Dendritic cell treated with granulocyte-macrophage colony-stimulating factor and Interleukin-4, amounts not matched to agents 40 ng/mL and 50 ng/mL, for 4 days (primary cell): ENCODE measurements around the gene CD164L2.
"Not testable (repeated sequence)": the region's sequence is repeated elsewhere in the genome, so short reads cannot be mapped to it uniquely, and the experiment has no call there.

ENCODE experiments used
- H3K27ac Mint-ChIP-seq: one replicate; pipeline ENCODE4 v1.8.0; 2022; ENCODE audit warnings: mild to moderate bottlenecking, mixed read lengths
- H3K27me3 Mint-ChIP-seq: one replicate; pipeline ENCODE4 v1.8.0; 2022; ENCODE audit warnings: mild to moderate bottlenecking, mixed read lengths
- H3K36me3 Mint-ChIP-seq: one replicate; pipeline ENCODE4 v1.8.0; 2022; ENCODE audit warnings: low read depth, mixed read lengths
- H3K4me1 Mint-ChIP-seq: one replicate; pipeline ENCODE4 v1.8.0; 2022; ENCODE audit warnings: low read depth, mixed read lengths
- H3K4me3 Mint-ChIP-seq: one replicate; pipeline ENCODE4 v1.8.0; 2022; ENCODE audit warnings: mild to moderate bottlenecking, moderate library complexity, mixed read lengths
- H3K9me3 Mint-ChIP-seq: one replicate; pipeline ENCODE4 v1.8.0; 2022; ENCODE audit warnings: mixed read lengths
- intact Hi-C: fragments of 100-400 bp; cut with micrococcal nuclease; formaldehyde crosslinking; loops from one replicate; pipeline ENCODE4 v1.15.0; 2022

Gene CD164L2

GRCh38 chr1:27383039-27383605 is at the start of gene CD164L2:
CD164L2 (minus strand) TSS chr1:27383333; CDS start chr1:27383239, 94 bp downstream.
- intact Hi-C loops = no loop called here
- Mint-ChIP-seq H3K27ac (peak within 1 kb of the TSS; percentile 61), H3K27me3 (peaks cover 33% of the 10 kb centered on the region), H3K9me3 (no peaks in the 10 kb centered on the region), H3K4me3 (no peak within 1 kb of the TSS), H3K36me3 (no peaks in the 10 kb centered on the region), H3K4me1 (peaks cover 32% of the 10 kb centered on the region)

GRCh38 chr1:27432725-27433124 is 49.6 kb upstream of the CD164L2 start:
- H3K4me3 Mint-ChIP-seq, H3K27me3 Mint-ChIP-seq, H3K9me3 Mint-ChIP-seq, H3K27ac Mint-ChIP-seq: not testable (repeated sequence)
- peaks cover 66% of the 10 kb centered on the region for H3K4me1 Mint-ChIP-seq
- intact Hi-C loops = loop anchor here (5.0 kb wide), 1 partner anchor 45 kb away; no protein-coding TSS in a partner anchor
- peaks cover 17% of the 10 kb centered on the region for H3K36me3 Mint-ChIP-seq

- intact Hi-C loops = loop anchor here (5.0 kb wide), 1 partner anchor 46 kb away; no protein-coding TSS in a partner anchor
- Mint-ChIP-seq H3K4me3 (no peak overlapping the region), H3K27ac (peak overlapping the region; percentile 84), H3K9me3 (no peaks in the 10 kb centered on the region), H3K36me3 (peaks cover 27% of the 10 kb centered on the region), H3K4me1 (peaks cover 74% of the 10 kb centered on the region), H3K27me3 (no peaks in the 10 kb centered on the region)
Measured at GRCh38 chr1:27431601-27431940, 48.4 kb upstream of the CD164L2 start.

DNA sequence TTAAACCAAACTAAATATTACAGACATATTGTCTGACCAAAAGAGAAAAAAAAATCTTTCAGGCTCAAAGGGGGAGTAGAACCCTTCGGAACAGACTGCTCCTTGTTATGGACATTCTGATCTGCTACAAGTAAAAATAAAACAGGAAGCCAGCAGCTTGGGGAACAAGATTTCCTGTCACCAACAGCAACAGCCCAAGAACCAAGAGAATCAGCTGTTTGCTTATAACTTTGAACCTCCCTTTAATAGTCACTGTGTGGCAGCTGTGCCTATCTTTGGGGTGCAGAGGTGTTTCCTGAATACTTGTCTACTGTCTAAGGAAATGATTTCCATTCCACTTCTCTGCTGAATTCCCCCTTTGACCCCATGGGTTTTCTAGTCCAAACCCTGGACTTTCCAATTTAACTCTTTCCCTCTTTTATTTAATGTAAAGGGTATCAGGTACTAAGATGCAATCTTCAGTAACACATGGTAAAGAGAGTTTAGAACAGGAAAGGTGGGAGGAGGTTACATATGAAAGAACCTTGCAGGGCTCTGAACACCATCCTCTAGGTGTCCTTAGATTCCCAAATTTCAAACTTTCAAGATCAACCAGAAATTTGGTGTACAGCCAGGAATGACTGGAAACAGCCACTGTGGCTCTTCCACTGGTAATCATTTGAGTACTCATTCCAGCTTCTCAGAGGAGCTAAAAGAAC is 47.9 kb upstream of the CD164L2 start:
- H3K4me3 Mint-ChIP-seq = no peak overlapping the region
- H3K9me3 Mint-ChIP-seq = no peaks in the 10 kb centered on the region
- intact Hi-C loops = loop anchor here (5.0 kb wide), 1 partner anchor 46 kb away; no protein-coding TSS in a partner anchor
- H3K4me1 Mint-ChIP-seq = peaks cover 75% of the 10 kb centered on the region
- no peaks in the 10 kb centered on the region for H3K27me3 Mint-ChIP-seq
- peaks cover 32% of the 10 kb centered on the region for H3K36me3 Mint-ChIP-seq
- peak overlapping the region; percentile 84 for H3K27ac Mint-ChIP-seq

GRCh38 chr1:27429029-27429425 is 45.9 kb upstream of the CD164L2 start:
- peak overlapping the region; percentile 64 for H3K4me3 Mint-ChIP-seq
- H3K27ac Mint-ChIP-seq = peak overlapping the region; percentile 84
- H3K9me3 Mint-ChIP-seq = no peaks in the 10 kb centered on the region
- H3K27me3 Mint-ChIP-seq = no peaks in the 10 kb centered on the region
- intact Hi-C loops = loop anchor here (5.0 kb wide), 1 partner anchor 33 kb away; no protein-coding TSS in a partner anchor
- H3K36me3 Mint-ChIP-seq = peaks cover 52% of the 10 kb centered on the region
- peaks cover 77% of the 10 kb centered on the region for H3K4me1 Mint-ChIP-seq

GRCh38 chr1:27428316-27429028 is 45.3 kb upstream of the CD164L2 start:
- Mint-ChIP-seq H3K4me3 (peak overlapping the region; percentile 64), H3K4me1 (peaks cover 74% of the 10 kb centered on the region), H3K27me3 (no peaks in the 10 kb centered on the region), H3K9me3 (no peaks in the 10 kb centered on the region), H3K36me3 (peaks cover 58% of the 10 kb centered on the region), H3K27ac (peak overlapping the region; percentile 84)
- intact Hi-C loops = loop anchor here (5.0 kb wide), 1 partner anchor 34 kb away; no protein-coding TSS in a partner anchor

DNA sequence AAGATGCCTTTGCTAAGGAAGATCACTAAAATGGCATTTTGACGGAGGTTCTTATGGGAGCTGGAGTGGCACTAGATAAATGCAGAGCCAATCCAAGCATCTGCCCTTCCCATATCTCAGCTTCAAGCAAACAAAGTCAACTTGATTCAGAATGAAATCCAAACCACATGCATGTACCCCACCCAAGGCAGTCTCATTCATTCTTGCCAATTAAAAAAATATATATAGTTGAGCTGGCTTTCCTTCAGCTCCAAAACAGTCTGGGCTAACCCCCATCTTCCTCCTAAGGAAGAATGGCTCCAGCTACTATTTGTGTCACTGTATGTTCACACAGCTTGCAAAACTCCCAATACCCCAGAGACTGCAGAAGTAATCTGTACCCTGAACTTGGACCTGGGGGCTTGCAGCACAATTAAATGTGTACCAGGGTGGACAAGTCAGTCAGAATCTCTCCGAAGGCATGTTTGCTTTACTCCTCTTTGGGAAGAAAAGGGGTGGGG is 44.7 kb upstream of the CD164L2 start:
- intact Hi-C loops = loop anchor here (5.0 kb wide), 1 partner anchor 34 kb away; no protein-coding TSS in a partner anchor
- peaks cover 71% of the 10 kb centered on the region for H3K4me1 Mint-ChIP-seq
- H3K27me3 Mint-ChIP-seq = no peaks in the 10 kb centered on the region
- H3K9me3 Mint-ChIP-seq = no peaks in the 10 kb centered on the region
- H3K27ac Mint-ChIP-seq = peak overlapping the region; percentile 84
- H3K36me3 Mint-ChIP-seq = peaks cover 58% of the 10 kb centered on the region
- peak overlapping the region; percentile 64 for H3K4me3 Mint-ChIP-seq

- Mint-ChIP-seq H3K9me3 (no peaks in the 10 kb centered on the region), H3K27me3 (no peaks in the 10 kb centered on the region), H3K4me1 (peaks cover 75% of the 10 kb centered on the region), H3K36me3 (peaks cover 63% of the 10 kb centered on the region), H3K27ac (peak overlapping the region; percentile 84), H3K4me3 (peak overlapping the region; percentile 2)
- intact Hi-C loops = loop anchor here (5.0 kb wide), 1 partner anchor 35 kb away; no protein-coding TSS in a partner anchor
Measured at GRCh38 chr1:27427329-27427728, 44.2 kb upstream of the CD164L2 start.

DNA sequence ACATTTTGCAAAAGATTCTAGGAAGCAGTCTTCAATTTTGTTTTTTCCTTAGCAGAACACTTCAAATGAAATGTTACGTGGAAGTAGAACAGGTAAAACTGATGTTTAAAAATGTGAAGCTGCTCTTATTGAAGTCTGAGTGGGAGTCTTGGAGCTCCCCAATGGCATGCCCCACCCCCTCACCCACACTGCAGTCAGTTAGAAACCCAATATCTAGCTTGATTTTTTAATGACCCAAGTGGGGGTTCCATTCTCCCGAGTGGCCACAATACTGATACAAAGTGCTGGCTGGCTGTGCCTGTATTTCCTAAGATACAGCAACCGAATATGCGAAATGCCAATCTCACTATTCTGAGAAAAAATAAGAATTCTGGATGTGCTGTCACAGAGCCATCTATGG is 40.6 kb upstream of the CD164L2 start:
- H3K27me3 Mint-ChIP-seq = no peaks in the 10 kb centered on the region
- no peak overlapping the region for H3K4me3 Mint-ChIP-seq
- intact Hi-C loops = no loop called here
- peak overlapping the region; percentile 50 for H3K27ac Mint-ChIP-seq
- H3K4me1 Mint-ChIP-seq = peaks cover 61% of the 10 kb centered on the region
- H3K36me3 Mint-ChIP-seq = peaks cover 76% of the 10 kb centered on the region
- no peaks in the 10 kb centered on the region for H3K9me3 Mint-ChIP-seq

- H3K36me3 Mint-ChIP-seq = peaks cover 78% of the 10 kb centered on the region
- peak overlapping the region; percentile 80 for H3K27ac Mint-ChIP-seq
- H3K4me3 Mint-ChIP-seq = no peak overlapping the region
- H3K9me3 Mint-ChIP-seq = no peaks in the 10 kb centered on the region
- H3K27me3 Mint-ChIP-seq = no peaks in the 10 kb centered on the region
- intact Hi-C loops = loop anchor here (5.0 kb wide), 1 partner anchor 69 kb away; no protein-coding TSS in a partner anchor
- H3K4me1 Mint-ChIP-seq = peaks cover 49% of the 10 kb centered on the region
Measured at GRCh38 chr1:27418326-27419185, 35.4 kb upstream of the CD164L2 start.

DNA sequence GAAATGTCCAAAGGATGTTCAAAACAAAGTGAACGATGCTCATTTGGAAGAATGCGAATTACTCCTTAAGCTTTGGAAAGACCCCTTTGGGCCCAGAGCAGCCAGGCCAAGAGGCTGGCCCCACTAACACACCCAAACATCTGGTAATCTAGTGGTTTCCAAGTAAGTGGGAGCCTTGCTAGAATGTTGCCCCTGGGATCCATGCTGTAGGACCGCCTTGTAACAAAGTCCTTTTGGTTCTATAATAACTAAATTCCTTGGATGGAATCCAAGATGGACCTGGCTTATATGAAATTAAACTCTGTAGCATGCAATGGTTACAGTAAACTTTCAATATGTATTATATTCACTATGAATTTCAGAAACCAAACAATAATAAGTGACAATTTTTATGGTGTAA is 34.6 kb upstream of the CD164L2 start:
- Mint-ChIP-seq H3K27ac (peak overlapping the region; percentile 80), H3K27me3 (no peaks in the 10 kb centered on the region), H3K36me3 (peaks cover 84% of the 10 kb centered on the region), H3K4me1 (peaks cover 48% of the 10 kb centered on the region), H3K4me3 (no peak overlapping the region), H3K9me3 (no peaks in the 10 kb centered on the region)
- intact Hi-C loops = loop anchor here (5.0 kb wide), 1 partner anchor 70 kb away; no protein-coding TSS in a partner anchor

DNA sequence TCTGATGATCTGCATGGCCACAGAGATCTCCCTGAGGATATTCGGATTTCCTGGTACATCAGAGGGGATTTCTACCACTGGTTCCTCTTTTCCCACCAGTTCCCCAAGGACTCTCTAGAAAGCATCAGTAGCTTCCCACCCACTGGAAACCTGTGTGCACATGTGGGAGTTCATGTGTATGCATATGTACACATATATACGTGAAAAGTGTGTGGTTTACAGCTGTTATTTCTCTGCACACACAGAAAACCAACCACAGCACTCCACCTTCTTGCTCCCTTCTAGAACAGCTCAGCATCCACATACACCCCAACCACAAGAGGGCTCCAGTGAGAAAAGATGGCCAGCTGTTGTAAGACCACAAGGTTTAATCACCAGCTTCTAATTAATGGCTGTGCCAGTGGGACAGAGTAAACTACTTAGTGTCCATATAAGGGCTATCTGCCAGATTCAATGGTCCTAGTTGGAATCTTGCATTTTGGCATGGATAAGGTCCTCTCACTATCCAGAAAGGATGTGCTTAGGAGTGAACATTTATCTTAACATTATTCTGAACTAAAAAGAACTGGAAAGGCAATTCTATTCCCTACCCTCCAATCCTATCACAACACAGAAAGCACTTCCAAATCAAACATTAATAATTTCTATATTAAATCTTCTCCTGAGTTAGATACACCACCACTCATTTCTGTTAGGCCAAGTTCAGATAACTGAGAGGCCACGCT is 33.4 kb upstream of the CD164L2 start:
- no peaks in the 10 kb centered on the region for H3K27me3 Mint-ChIP-seq
- peaks cover 39% of the 10 kb centered on the region for H3K4me1 Mint-ChIP-seq
- intact Hi-C loops = loop anchor here (5.0 kb wide), 1 partner anchor 71 kb away; no protein-coding TSS in a partner anchor
- no peak overlapping the region for H3K4me3 Mint-ChIP-seq
- peaks cover 87% of the 10 kb centered on the region for H3K36me3 Mint-ChIP-seq
- H3K27ac Mint-ChIP-seq = peak overlapping the region; percentile 53
- H3K9me3 Mint-ChIP-seq = no peaks in the 10 kb centered on the region
